ENCODE measurements around the gene HAPLN2.
"Not testable (repeated sequence)": the region's sequence is repeated elsewhere in the genome, so short reads cannot be mapped to it uniquely, and the experiment has no call there.

HAPLN2 gene

DNA sequence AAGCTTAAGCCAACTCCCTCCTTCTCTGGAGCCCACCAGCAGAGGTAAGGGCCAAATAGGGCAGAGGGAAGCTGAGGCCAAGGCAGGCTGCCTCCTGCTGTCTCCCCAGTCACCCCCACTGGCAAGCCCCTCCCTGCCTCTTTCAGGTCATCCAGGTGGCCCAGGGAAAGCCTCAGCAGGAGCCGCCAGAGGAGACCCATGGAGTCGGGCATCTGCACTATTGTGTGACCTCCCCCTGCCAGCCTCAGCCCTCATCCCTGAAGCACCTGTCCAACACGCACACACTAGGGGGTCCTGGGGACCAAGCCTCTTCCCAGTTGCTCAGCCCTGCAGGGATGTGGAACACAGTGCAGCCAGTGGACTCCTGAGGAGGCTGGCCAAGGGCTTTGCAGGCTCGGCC, 32.9 kb upstream of the HAPLN2 start:
- in situ Hi-C loops (cut with HindIII; ENCODE audit: low sequenced_read_pairs) = no loop called here
- no peak for DNase-seq (ENCODE audit: low read depth)
- TF ChIP-seq, protein P1, sequence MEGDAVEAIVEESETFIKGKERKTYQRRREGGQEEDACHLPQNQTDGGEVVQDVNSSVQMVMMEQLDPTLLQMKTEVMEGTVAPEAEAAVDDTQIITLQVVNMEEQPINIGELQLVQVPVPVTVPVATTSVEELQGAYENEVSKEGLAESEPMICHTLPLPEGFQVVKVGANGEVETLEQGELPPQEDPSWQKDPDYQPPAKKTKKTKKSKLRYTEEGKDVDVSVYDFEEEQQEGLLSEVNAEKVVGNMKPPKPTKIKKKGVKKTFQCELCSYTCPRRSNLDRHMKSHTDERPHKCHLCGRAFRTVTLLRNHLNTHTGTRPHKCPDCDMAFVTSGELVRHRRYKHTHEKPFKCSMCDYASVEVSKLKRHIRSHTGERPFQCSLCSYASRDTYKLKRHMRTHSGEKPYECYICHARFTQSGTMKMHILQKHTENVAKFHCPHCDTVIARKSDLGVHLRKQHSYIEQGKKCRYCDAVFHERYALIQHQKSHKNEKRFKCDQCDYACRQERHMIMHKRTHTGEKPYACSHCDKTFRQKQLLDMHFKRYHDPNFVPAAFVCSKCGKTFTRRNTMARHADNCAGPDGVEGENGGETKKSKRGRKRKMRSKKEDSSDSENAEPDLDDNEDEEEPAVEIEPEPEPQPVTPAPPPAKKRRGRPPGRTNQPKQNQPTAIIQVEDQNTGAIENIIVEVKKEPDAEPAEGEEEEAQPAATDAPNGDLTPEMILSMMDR (IDR thresholded peaks at IDR 0.05; ENCODE audit: low read depth, low read length, missing control alignments) = no peak
- H3K4me3 ChIP-seq (ENCODE audit: low read depth, low read length) = no peak overlapping the region

DNA sequence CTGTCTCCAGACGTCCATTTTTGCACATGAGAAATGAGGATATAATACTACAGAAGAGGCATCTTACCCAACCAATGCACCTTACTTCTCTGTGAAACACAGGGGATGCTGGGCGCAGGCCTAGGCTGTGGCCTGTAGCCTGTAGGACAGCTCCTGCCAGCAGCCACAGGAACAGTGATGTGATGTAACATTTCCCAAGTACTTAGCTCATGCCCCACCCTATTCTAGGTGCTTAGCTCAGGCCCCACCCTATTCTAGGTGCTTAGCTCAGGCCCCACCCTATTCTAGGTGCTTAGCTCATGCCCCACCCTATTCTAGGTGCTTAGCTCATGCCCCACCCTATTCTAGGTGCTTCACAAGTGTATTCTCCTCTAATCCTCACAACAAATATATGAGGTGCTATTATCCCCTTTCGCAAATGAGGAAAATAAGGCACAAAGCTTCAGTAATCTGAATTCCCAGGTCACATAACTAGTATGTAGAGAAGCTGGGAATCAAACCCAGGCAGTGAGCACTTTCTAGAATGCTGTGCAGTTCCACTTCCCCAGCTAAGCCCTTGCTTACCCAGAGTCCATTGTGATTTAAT, 32.2 kb upstream of the HAPLN2 start:
- no peak overlapping the region for H3K4me3 ChIP-seq (ENCODE audit: low read depth, low read length)
- TF ChIP-seq, protein P1 (IDR thresholded peaks at IDR 0.05; ENCODE audit: low read depth, low read length, missing control alignments) = no peak
- no peak for DNase-seq (ENCODE audit: low read depth)
- in situ Hi-C loops (cut with HindIII; ENCODE audit: low sequenced_read_pairs) = no loop called here

DNA sequence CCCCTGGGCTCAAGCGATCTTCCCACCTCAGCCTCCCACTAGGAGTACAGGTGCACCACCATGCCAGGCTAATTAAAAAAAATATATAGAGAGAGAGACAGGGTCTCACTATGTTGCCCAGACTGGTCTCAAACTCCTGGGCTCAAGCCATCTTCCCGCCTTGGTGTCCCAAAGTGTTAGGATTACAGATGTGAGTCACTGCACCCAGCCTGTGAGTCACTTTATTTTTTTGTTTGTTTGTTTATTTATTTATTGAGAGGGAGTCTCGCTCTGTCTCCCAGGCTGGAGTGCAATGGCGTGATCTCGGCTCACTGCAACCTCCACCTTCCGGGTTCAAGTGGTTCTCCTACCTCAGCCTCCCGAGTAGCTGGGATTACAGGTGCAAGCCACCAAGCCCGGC, 31.3 kb upstream of the HAPLN2 start:
- DNase-seq (ENCODE audit: low read depth); H3K4me3 ChIP-seq (ENCODE audit: low read depth, low read length); in situ Hi-C loops (cut with HindIII; ENCODE audit: low sequenced_read_pairs): not testable (repeated sequence)

DNA sequence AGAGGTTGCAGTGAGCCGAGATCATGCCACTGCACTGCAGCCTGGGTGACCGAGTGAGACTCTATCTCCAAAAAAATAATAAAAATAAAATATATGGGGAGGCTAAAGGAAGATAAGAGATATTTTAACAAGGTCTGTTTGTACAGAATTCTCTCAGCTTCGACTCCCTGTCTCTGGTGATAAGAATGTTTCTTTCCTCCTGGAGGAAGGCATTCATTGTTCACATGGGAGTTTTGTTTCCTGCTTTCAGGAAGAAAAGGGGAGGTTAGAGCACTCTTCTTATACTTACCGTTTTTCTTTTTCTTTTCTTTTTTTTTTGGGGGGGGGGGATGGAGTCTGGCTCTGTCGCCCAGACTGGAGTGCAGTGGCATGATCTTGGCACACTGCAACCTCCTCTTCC, 29.7 kb upstream of the HAPLN2 start:
- no peak for DNase-seq (ENCODE audit: low read depth)
- no peak overlapping the region for H3K4me3 ChIP-seq (ENCODE audit: low read depth, low read length)
- in situ Hi-C loops (cut with HindIII; ENCODE audit: low sequenced_read_pairs) = no loop called here
- TF ChIP-seq, protein P1 (IDR thresholded peaks at IDR 0.05; ENCODE audit: low read depth, low read length, missing control alignments) = no peak

DNA sequence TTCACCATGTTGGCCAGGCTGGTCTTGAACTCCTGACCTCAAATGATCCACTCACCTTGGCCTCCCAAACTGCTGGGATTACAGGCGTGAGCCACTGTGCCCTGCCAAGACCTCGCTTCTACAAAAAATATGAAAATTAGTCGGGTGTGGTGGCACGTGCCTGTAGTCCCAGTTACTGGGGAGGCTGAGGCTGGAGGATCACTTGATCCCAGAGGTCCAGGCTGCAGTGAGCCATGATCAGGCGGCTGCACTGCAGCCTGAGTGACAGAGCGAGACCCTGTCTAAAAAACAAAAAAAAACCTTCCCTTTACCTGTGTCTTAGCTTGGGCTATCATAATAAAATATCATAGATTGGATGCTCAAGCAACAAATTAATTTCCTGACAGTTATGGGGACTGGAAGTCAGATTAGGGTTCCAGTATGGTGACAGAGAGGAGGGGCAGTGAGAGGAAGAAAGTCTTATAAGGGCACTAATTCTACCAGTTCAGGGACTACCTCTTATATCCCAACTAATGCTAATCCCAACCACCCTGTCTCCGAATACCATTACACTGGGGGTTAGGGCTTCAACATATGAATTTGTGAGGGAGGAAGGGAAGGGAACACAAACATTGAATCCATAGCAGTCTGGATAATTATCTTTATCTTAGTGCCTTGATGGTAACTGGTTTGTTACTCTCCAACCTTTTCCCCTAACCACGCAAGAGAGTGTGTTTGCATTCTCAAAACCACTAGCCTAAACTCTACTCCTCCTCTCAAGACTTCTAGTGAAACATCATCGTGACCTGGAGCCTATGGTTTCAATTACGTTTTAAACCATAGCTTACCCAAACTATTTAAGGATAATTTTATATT, 28.7 kb upstream of the HAPLN2 start:
- DNase-seq (ENCODE audit: low read depth) = no peak
- in situ Hi-C loops (cut with HindIII; ENCODE audit: low sequenced_read_pairs) = no loop called here
- no peak overlapping the region for H3K4me3 ChIP-seq (ENCODE audit: low read depth, low read length)
- TF ChIP-seq, protein P1 (IDR thresholded peaks at IDR 0.05; ENCODE audit: low read depth, low read length, missing control alignments) = no peak

DNA sequence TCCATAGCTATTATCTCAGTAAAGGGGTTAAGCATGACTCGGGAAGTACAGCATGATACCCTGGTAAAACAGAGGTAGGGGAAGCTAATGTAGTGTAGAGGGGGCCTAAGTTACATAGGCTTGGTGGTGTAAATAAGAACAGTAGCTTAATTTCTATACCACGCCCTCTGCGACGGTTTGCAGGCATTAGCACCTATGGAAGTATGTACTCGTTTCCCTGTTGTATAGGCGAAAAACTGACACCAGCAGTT, 28.1 kb upstream of the HAPLN2 start:
- DNase-seq (ENCODE audit: low read depth) = no peak
- TF ChIP-seq, protein P1 (IDR thresholded peaks at IDR 0.05; ENCODE audit: low read depth, low read length, missing control alignments) = no peak
- peak overlapping the region; percentile 74 for H3K4me3 ChIP-seq (ENCODE audit: low read depth, low read length)
- in situ Hi-C loops (cut with HindIII; ENCODE audit: low sequenced_read_pairs) = no loop called here

DNA sequence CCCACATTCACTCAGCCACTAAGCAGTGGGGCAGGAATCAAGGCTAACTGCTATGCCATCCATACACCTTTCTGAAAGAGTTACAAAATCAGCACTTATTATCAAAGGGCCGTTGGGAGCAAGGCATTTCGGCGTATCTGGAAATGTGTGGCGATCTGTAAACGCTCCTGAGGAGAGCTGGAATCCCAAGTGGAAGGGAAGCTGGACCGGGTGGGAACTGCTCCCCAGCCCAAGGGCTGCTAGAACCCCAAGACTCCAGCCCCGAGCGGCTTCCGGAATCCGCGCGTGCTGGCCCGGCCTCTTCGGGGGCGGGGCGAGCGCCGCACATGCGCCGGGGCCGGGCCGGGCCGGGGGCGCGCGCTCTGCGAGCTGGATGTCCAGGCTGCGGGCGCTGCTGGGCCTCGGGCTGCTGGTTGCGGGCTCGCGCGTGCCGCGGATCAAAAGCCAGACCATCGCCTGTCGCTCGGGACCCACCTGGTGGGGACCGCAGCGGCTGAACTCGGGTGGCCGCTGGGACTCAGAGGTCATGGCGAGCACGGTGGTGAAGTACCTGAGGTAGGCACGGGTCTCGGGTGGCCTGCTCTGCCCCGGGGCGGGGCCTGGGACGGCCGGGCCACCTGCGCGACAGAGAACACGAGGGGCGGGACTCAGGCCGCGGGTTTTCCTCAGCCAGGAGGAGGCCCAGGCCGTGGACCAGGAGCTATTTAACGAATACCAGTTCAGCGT, 27.6 kb upstream of the HAPLN2 start, which contains the start of gene NAXE:
Gene NAXE, plus strand, starts transcription at position 345 of the 726 bp plus-strand sequence. Its CDS starts 29 bp downstream, at position 374.
- DNase-seq (ENCODE audit: low read depth) = no peak
- in situ Hi-C loops (cut with HindIII; ENCODE audit: low sequenced_read_pairs) = no loop called here
- TF ChIP-seq, protein P1 (IDR thresholded peaks at IDR 0.05; ENCODE audit: low read depth, low read length, missing control alignments) = no peak
- peak within 1 kb of the TSS; percentile 74 for H3K4me3 ChIP-seq (ENCODE audit: low read depth, low read length)

Data from astrocyte of the cerebellum (primary cell).